OCI-LY3 (cell line): ENCODE measurements around the gene SPATS2L.

Source experiments
- H2AFZ ChIP-seq: fragments of 200-600, 300-600 bp; shearing (Covaris generic); 2 replicates; pipeline ENCODE4 v1.6.0; 2014; ENCODE audit warnings: antibody characterized with exemption, low read depth, low read length
- H3K27ac ChIP-seq: fragments of 200-600, 300-600 bp; sonication (generic); 2 replicates; pipeline ENCODE4 v1.5.1; 2014; ENCODE audit warnings: mild to moderate bottlenecking, low read length, moderate library complexity, mixed read lengths
- H3K27me3 ChIP-seq: fragments of 200-600, 300-600 bp; sonication (generic); 2 replicates; pipeline ENCODE4 v1.6.1; 2014; ENCODE audit warnings: low read depth, low read length, mixed read lengths
- H3K36me3 ChIP-seq: fragments of 200-600, 300-600 bp; sonication (generic); replicated peaks from 2 replicates; pipeline ENCODE3; 2014; ENCODE audit warnings: low read depth, low read length, mixed read lengths
- H3K4me1 ChIP-seq: fragments of 300-600, 200-600 bp; sonication (generic); 2 replicates; pipeline ENCODE4 v1.6.1; 2014; ENCODE audit warnings: low read length, mixed read lengths
- H3K4me2 ChIP-seq: fragments of 200-600, 300-600 bp; sonication (generic); 2 replicates; pipeline ENCODE4 v1.6.1; 2014; ENCODE audit warnings: low read length, mixed read lengths
- H3K4me3 ChIP-seq: fragments of 300-600, 200-600 bp; sonication (generic); 2 replicates; pipeline ENCODE4 v1.5.1; 2014; ENCODE audit warnings: antibody characterized with exemption, mild to moderate bottlenecking, low read length, moderate library complexity
- H3K79me2 ChIP-seq: fragments of 300-600, 200-600 bp; shearing (Covaris generic); 2 replicates; pipeline ENCODE4 v1.6.1; 2014; ENCODE audit warnings: mild to moderate bottlenecking, low read length, mixed read lengths
- H3K9ac ChIP-seq: fragments of 300-600, 200-600 bp; shearing (Covaris generic); 2 replicates; pipeline ENCODE4 v1.6.0; 2014; ENCODE audit warnings: mild to moderate bottlenecking, low read length, moderate library complexity
- H3K9me3 ChIP-seq: fragments of 200-600, 300-600 bp; shearing (Covaris generic); 2 replicates; pipeline ENCODE4 v1.6.1; 2014; ENCODE audit warnings: low read length, mixed read lengths; ENCODE audit not compliant: insufficient read depth
- H4K20me1 ChIP-seq: fragments of 200-600, 300-600 bp; sonication (generic); 2 replicates; pipeline ENCODE4 v1.6.1; 2016; ENCODE audit warnings: low read length, mixed read lengths; ENCODE audit not compliant: insufficient read depth
- EZH2phosphoT487 ChIP-seq: fragments of 200-600 bp; shearing (Covaris generic); IDR thresholded peaks from 2 replicates; pipeline ENCODE4 v1.6.1; 2018; ENCODE audit warnings: antibody characterized with exemption, mixed run types, low read depth
- TF ChIP-seq, protein P1 (sequence below): fragments of 200-600, 300-600 bp; sonication (generic); IDR thresholded peaks from 2 replicates; pipeline ENCODE4 v1.5.1; 2014; ENCODE audit warnings: antibody characterized with exemption, low read length, low read depth

The SPATS2L gene

DNA sequence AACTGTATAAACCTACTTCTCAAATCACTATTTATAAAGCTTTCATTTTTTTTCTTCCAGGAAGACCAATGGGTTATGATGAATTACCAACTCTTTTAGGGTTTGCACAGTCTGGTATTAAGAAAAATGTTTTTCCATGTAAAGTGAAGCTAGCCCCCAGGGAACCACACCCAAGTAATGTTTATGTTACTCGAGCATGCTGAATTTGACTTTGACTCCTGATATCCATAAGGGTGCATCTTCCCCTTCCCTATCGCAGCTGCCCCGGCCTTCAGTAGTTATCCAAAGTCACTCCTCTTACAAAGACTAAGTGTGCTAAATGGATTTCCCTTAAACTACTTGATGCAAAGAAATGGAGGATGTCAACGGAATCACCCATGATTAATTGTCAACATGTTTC, 181.7 kb downstream of the SPATS2L start:
- Histone ChIP-seq H3K4me2 (no peak overlapping the region), H3K79me2 (no peaks in the 10 kb centered on the region), H4K20me1 (no peaks in the 10 kb centered on the region), H3K4me3 (no peak overlapping the region), H3K9ac (no peak overlapping the region), H3K36me3 (peaks cover 28% of the 10 kb centered on the region), H3K9me3 (no peaks in the 10 kb centered on the region), H3K27ac (no peak overlapping the region), H3K4me1 (no peaks in the 10 kb centered on the region), H3K27me3 (no peaks in the 10 kb centered on the region), H2AFZ (no peak overlapping the region)
- no peak for TF ChIP-seq EZH2phosphoT487
- TF ChIP-seq, protein P1, sequence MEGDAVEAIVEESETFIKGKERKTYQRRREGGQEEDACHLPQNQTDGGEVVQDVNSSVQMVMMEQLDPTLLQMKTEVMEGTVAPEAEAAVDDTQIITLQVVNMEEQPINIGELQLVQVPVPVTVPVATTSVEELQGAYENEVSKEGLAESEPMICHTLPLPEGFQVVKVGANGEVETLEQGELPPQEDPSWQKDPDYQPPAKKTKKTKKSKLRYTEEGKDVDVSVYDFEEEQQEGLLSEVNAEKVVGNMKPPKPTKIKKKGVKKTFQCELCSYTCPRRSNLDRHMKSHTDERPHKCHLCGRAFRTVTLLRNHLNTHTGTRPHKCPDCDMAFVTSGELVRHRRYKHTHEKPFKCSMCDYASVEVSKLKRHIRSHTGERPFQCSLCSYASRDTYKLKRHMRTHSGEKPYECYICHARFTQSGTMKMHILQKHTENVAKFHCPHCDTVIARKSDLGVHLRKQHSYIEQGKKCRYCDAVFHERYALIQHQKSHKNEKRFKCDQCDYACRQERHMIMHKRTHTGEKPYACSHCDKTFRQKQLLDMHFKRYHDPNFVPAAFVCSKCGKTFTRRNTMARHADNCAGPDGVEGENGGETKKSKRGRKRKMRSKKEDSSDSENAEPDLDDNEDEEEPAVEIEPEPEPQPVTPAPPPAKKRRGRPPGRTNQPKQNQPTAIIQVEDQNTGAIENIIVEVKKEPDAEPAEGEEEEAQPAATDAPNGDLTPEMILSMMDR: no peak

DNA sequence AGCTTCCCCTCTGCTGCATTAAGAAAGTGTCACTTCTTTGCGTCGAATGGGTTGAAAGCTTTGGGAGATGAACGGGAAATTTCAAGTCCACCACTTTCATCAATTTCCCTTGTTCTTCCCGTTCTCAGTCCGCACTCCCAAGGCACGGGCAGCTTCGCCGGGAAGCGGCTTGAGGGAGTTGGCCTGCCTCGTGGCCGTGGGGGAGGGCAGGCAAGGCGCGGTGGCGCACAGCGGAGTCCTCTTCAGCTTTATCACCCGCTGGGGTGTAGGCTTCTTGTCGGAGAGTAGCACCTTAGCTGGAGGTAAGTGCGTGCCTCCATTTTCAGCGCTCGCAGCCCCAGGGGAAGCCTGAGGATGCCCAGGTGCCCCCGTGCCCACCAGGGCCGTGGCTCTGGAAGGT, 183.5 kb downstream of the SPATS2L start:
- Histone ChIP-seq H4K20me1 (no peaks in the 10 kb centered on the region), H3K27ac (no peak overlapping the region), H3K79me2 (no peaks in the 10 kb centered on the region), H3K4me1 (no peaks in the 10 kb centered on the region), H3K9ac (no peak overlapping the region), H3K4me3 (no peak overlapping the region), H3K36me3 (peaks cover 36% of the 10 kb centered on the region), H2AFZ (no peak overlapping the region), H3K9me3 (no peaks in the 10 kb centered on the region), H3K4me2 (no peak overlapping the region), H3K27me3 (no peaks in the 10 kb centered on the region)
- TF ChIP-seq EZH2phosphoT487: no peak
- TF ChIP-seq, protein P1: no peak

DNA sequence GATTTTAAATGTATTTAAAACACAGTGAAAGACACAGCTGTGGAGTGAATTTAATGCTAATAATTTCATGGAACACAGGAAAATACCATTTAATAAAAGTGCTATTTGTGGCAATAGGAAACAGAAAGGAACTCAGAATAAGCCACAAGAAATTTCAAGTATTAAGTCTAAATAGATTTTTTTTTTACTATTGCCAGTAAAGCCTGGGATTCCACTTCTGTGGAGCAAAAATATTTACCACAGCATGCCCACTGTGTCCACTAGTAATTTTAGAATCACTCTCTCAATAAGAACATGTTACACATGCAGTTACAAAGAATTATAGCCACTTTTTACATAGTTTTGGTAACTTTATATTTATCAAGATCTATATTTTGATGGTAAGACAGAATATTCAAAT, 186.2 kb downstream of the SPATS2L start:
- no peak overlapping the region for H3K27ac ChIP-seq
- no peak overlapping the region for H3K9ac ChIP-seq
- no peaks in the 10 kb centered on the region for H3K79me2 ChIP-seq
- TF ChIP-seq, protein P1: no peak
- no peak for TF ChIP-seq EZH2phosphoT487
- peaks cover 38% of the 10 kb centered on the region for H3K36me3 ChIP-seq
- no peaks in the 10 kb centered on the region for H3K9me3 ChIP-seq
- H3K27me3 ChIP-seq: no peaks in the 10 kb centered on the region
- no peak overlapping the region for H3K4me3 ChIP-seq
- no peaks in the 10 kb centered on the region for H4K20me1 ChIP-seq
- H3K4me2 ChIP-seq: no peak overlapping the region
- H3K4me1 ChIP-seq: no peaks in the 10 kb centered on the region
- H2AFZ ChIP-seq: no peak overlapping the region

DNA sequence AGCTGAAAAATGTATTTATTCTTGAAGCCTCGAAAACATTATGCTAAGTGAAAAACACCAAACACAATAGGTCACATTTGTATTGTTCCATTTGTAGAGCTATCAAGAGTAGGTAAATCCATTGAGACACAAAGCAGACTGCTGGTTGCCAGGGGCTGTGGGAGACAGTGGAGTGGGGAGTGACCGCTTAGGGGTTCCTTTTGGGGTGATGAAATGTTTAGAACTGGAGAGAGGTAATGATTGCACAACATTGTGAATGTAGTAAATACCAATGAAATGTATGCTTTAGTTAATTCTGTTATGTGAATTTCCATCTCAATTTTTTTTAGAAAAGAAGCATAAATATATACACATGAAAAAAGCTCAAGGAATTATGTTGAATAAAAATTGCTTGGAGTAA, 187.6 kb downstream of the SPATS2L start:
- Histone ChIP-seq H3K36me3 (peaks cover 41% of the 10 kb centered on the region), H3K4me3 (no peak overlapping the region)

More for the DNA sequence above, 187.6 kb downstream of the SPATS2L start:
- no peak overlapping the region for H3K4me2 ChIP-seq
- H3K9me3 ChIP-seq: no peaks in the 10 kb centered on the region
- no peak overlapping the region for H3K9ac ChIP-seq
- no peak for TF ChIP-seq EZH2phosphoT487
- TF ChIP-seq, protein P1: no peak
- no peaks in the 10 kb centered on the region for H3K79me2 ChIP-seq
- H3K27me3 ChIP-seq: no peaks in the 10 kb centered on the region
- no peaks in the 10 kb centered on the region for H3K4me1 ChIP-seq
- H3K27ac ChIP-seq: no peak overlapping the region
- H2AFZ ChIP-seq: no peak overlapping the region
- no peaks in the 10 kb centered on the region for H4K20me1 ChIP-seq
